Measurements from ENCODE around the gene TMEM238L.

The TMEM238L gene

GRCh38 chr17:10806545-10807262 is 2.8 kb upstream of the TMEM238L start:
- in situ Hi-C loops (cut with HindIII; ENCODE audit: low sequenced_read_pairs) = no loop called here

- in situ Hi-C loops (cut with HindIII; ENCODE audit: low sequenced_read_pairs) = no loop called here
Observed at GRCh38 chr17:10805911-10806310, 2.0 kb upstream of the TMEM238L start.

GRCh38 chr17:10804546-10804945 is 647 bp upstream of the TMEM238L start:
- in situ Hi-C loops (cut with HindIII; ENCODE audit: low sequenced_read_pairs) = no loop called here

GRCh38 chr17:10803350-10803749 is 549 bp downstream of the TMEM238L start:
- in situ Hi-C loops (cut with HindIII; ENCODE audit: low sequenced_read_pairs) = no loop called here

GRCh38 chr17:10802496-10803284 is 1.2 kb downstream of the TMEM238L start:
- in situ Hi-C loops (cut with HindIII; ENCODE audit: low sequenced_read_pairs) = no loop called here

GRCh38 chr17:10799407-10799806 is 4.5 kb downstream of the TMEM238L start:
- in situ Hi-C loops (cut with HindIII; ENCODE audit: low sequenced_read_pairs) = no loop called here

- in situ Hi-C loops (cut with HindIII; ENCODE audit: low sequenced_read_pairs) = no loop called here
Observed at GRCh38 chr17:10798910-10799309, 5.0 kb downstream of the TMEM238L start.

GRCh38 chr17:10798332-10798749 is 5.6 kb downstream of the TMEM238L start:
- in situ Hi-C loops (cut with HindIII; ENCODE audit: low sequenced_read_pairs) = no loop called here

GRCh38 chr17:10797476-10798328 is 6.2 kb downstream of the TMEM238L start:
- in situ Hi-C loops (cut with HindIII; ENCODE audit: low sequenced_read_pairs) = no loop called here

- in situ Hi-C loops (cut with HindIII; ENCODE audit: low sequenced_read_pairs) = no loop called here
Observed at GRCh38 chr17:10793816-10794215, 10.1 kb downstream of the TMEM238L start.

GRCh38 chr17:10793256-10793655 is 10.6 kb downstream of the TMEM238L start:
- in situ Hi-C loops (cut with HindIII; ENCODE audit: low sequenced_read_pairs) = no loop called here

- in situ Hi-C loops (cut with HindIII; ENCODE audit: low sequenced_read_pairs) = no loop called here
Observed at GRCh38 chr17:10792151-10792550, 11.7 kb downstream of the TMEM238L start.

- in situ Hi-C loops (cut with HindIII; ENCODE audit: low sequenced_read_pairs) = no loop called here
Observed at GRCh38 chr17:10790491-10791401, 13.2 kb downstream of the TMEM238L start.

- in situ Hi-C loops (cut with HindIII; ENCODE audit: low sequenced_read_pairs) = no loop called here
Observed at GRCh38 chr17:10789694-10790271, 14.1 kb downstream of the TMEM238L start.

GRCh38 chr17:10787306-10788045 is 16.4 kb downstream of the TMEM238L start:
- in situ Hi-C loops (cut with HindIII; ENCODE audit: low sequenced_read_pairs) = no loop called here

- in situ Hi-C loops (cut with HindIII; ENCODE audit: low sequenced_read_pairs) = no loop called here
Observed at GRCh38 chr17:10785295-10785694, 18.6 kb downstream of the TMEM238L start.

GRCh38 chr17:10779609-10780008 is 24.3 kb downstream of the TMEM238L start:
- in situ Hi-C loops (cut with HindIII; ENCODE audit: low sequenced_read_pairs) = no loop called here

GRCh38 chr17:10777890-10778289 is 26.0 kb downstream of the TMEM238L start:
- in situ Hi-C loops (cut with HindIII; ENCODE audit: low sequenced_read_pairs) = no loop called here

- in situ Hi-C loops (cut with HindIII; ENCODE audit: low sequenced_read_pairs) = no loop called here
Observed at GRCh38 chr17:10777131-10777807, 26.6 kb downstream of the TMEM238L start.
